Upper lobe of left lung (tissue), 6 donors: ENCODE results near the gene KLF3. TPM values are rescaled to one million over a fixed set of nuclear protein-coding genes. Genes with fewer than 3 reads are reported as not detected.

Experiments used
- ATAC-seq, 2 donors: fragments of 200-7000 bp; cut with Tn5 transposase; one replicate each; pipeline ENCODE4 v1.9.1; 2022; ENCODE audit warnings: mild to moderate bottlenecking in 2 of 2, moderate library complexity in 2 of 2; ENCODE audit not compliant: low FRiP score in 2 of 2
- DNase-seq, 2 donors: peaks; one replicate each; pipeline ENCODE4 v3.0.0-alpha.2; 2019 to 2020
- H3K27ac ChIP-seq, 4 donors: fragments of 200-600 bp; sonication (generic); one replicate each; pipeline ENCODE4 v1.5.1; 2016 to 2019
- H3K27me3 ChIP-seq, 4 donors: fragments of 200-600 bp; sonication (generic); one replicate each; pipeline ENCODE4 v1.5.1; 2017 to 2019
- H3K36me3 ChIP-seq, 4 donors: fragments of 200-600 bp; sonication (generic); one replicate each; pipeline ENCODE4 v1.5.1; 2016 to 2019
- H3K4me1 ChIP-seq, 4 donors: fragments of 200-600 bp; sonication (generic); one replicate each; pipeline ENCODE4 v1.5.1; 2018 to 2019
- H3K4me3 ChIP-seq, 4 donors: fragments of 200-600 bp; sonication (generic); one replicate each; pipeline ENCODE4 v1.5.1; 2017 to 2019; ENCODE audit warnings: mild to moderate bottlenecking in 2 of 4, moderate library complexity in 1 of 4
- H3K9me3 ChIP-seq, 4 donors: fragments of 200-600 bp; sonication (generic); one replicate each; pipeline ENCODE4 v1.5.1; 2018 to 2019
- EP300 ChIP-seq, 4 donors: sonication (generic); formaldehyde crosslinking; IDR thresholded peaks; one replicate each; pipeline ENCODE4 v1.5.1; 2017; ENCODE audit warnings: antibody characterized with exemption in 4 of 4, control low read depth in 2 of 4
- POLR2A ChIP-seq, 4 donors: fragments of 450-650 bp; IDR thresholded peaks; one replicate each; pipeline ENCODE4 v1.5.1; 2016 to 2017; ENCODE audit warnings: antibody characterized with exemption in 4 of 4, mild to moderate bottlenecking in 2 of 4
- POLR2AphosphoS5 ChIP-seq, 2 donors: sonication (generic); formaldehyde crosslinking; IDR thresholded peaks; one replicate each; pipeline ENCODE4 v1.5.1; 2017; ENCODE audit warnings: antibody characterized with exemption in 2 of 2
- whole genome bisulfite sequencing, 2 donors: methylation state at CpG; one replicate each; pipeline ENCODE4 v1.1.5; 2017 to 2018; 5-methylcytosine and 5-hydroxymethylcytosine counted together
- total RNA-seq, 6 donors: library from RNA; depleted of rRNA in 4 of 6; stranded (reverse); fragments of >200 nt in 4 of 6; gene quantifications; one replicate each; pipeline versions ENCODE4 v1.1.0 to v1.2.1, GENCODE V29; 2016 to 2021
- TF ChIP-seq, protein P1 (sequence below), 6 experiments: fragments of 450-650 bp in 4 of 6; fragments of 200-600 bp in 2 of 6; sonication (generic) in 2 of 6; IDR thresholded peaks; one replicate each; pipeline ENCODE4 v1.5.1; 2016 to 2019; ENCODE audit warnings: antibody characterized with exemption in 6 of 6
- donor health status: DM: no; HTN: no; CAD: no; lungs with moderate emphysema.
- donor health status: DM: no; HTN: yes; CAD: no; lungs with severe emphysema.

Gene KLF3
- total RNA-seq, 6 donors from 2014 or later = 32.5 to 73.9 (median 48.3) TPM

DNA sequence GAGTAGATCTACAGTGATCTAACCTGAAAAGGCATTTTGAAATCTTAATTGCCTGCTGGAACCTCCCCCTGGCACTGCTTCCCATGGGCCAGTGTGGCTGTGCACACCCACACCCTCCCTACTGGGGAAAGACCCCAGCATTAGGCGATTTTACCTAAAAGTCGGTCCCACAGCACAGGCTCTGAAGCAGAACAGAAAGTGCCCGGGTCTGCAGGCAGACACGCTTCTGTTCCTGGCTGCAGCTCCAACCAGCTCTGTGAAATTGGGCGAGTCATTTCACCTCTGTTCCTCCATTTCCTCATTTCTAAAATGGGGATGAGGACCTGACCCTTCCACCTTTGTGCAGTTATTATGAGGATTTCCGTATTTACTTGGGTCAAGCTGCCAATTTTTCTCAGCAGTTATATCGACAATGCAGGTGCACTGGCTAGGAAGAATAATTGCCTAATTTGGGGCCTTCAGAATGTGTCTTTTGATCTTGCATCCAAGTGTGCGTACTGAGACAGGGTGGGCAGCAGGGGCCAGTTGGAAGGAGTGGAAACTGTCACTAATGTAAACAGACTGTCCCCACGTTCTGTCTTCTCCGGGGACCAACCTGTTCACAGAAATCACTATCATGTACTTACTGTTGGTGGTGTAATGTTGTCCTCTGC is 7.1 kb downstream of the KLF3 start:
- peak in 1 of 2 donors; percentile 62 for DNase-seq
- peak in 1 of 2 donors; percentile 1 for ATAC-seq

DNA sequence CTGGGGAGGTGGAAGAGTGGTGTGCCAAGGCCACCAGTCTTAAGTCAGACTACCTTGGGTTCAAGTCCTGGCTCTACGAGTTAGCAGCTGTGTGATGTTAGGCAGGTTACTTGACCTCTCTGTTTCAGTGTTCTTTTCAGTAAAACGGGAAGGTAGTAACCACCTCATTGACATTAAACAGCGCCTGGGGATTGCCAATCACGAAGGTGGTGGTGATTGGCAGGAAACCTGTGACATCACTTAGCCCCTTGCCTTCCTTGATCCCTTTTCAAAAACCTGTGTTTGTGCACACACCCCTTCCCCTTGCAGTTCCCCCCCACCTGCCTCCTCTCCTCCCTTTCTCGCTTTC is 7.6 kb downstream of the KLF3 start:
- ATAC-seq (no peak), DNase-seq (no peak)
- TF ChIP-seq POLR2AphosphoS5 (IDR thresholded peaks at IDR 0.05) = no peak
- TF ChIP-seq, protein P1, sequence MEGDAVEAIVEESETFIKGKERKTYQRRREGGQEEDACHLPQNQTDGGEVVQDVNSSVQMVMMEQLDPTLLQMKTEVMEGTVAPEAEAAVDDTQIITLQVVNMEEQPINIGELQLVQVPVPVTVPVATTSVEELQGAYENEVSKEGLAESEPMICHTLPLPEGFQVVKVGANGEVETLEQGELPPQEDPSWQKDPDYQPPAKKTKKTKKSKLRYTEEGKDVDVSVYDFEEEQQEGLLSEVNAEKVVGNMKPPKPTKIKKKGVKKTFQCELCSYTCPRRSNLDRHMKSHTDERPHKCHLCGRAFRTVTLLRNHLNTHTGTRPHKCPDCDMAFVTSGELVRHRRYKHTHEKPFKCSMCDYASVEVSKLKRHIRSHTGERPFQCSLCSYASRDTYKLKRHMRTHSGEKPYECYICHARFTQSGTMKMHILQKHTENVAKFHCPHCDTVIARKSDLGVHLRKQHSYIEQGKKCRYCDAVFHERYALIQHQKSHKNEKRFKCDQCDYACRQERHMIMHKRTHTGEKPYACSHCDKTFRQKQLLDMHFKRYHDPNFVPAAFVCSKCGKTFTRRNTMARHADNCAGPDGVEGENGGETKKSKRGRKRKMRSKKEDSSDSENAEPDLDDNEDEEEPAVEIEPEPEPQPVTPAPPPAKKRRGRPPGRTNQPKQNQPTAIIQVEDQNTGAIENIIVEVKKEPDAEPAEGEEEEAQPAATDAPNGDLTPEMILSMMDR (IDR thresholded peaks at IDR 0.05) = no peak
- no peak for TF ChIP-seq EP300 (IDR thresholded peaks at IDR 0.05)
- TF ChIP-seq POLR2A (IDR thresholded peaks at IDR 0.05) = no peak
- no peaks in the 10 kb centered on the region for H3K27me3 ChIP-seq
- no peaks in the 10 kb centered on the region for H3K36me3 ChIP-seq
- peak overlapping the region; percentile 79 to 100 (median 97) for H3K27ac ChIP-seq
- peaks cover 86 to 97% (median 92%) of the 10 kb centered on the region in 4 donors for H3K4me1 ChIP-seq
- peak overlapping the region in 1 of 4 donors; percentile 13 for H3K4me3 ChIP-seq
- 46 to 55% methylated on average over 5 of the region's 5 CpGs for WGBS, 2 donors
- H3K9me3 ChIP-seq = no peaks in the 10 kb centered on the region

More for the DNA sequence above, 7.1 kb downstream of the KLF3 start:
- H3K27me3 ChIP-seq = no peaks in the 10 kb centered on the region
- no peaks in the 10 kb centered on the region for H3K36me3 ChIP-seq
- peak overlapping the region; percentile 79 to 100 (median 97) for H3K27ac ChIP-seq
- 20 to 22% methylated on average over 8 to 10 of the region's 10 CpGs for WGBS, 2 donors
- TF ChIP-seq EP300 (IDR thresholded peaks at IDR 0.05) = no peak
- peak in 1 of 2 donors; percentile 17 for TF ChIP-seq POLR2AphosphoS5 (IDR thresholded peaks at IDR 0.05)
- peak in 1 of 4 donors; percentile 28 for TF ChIP-seq POLR2A (IDR thresholded peaks at IDR 0.05)
- TF ChIP-seq, protein P1 (IDR thresholded peaks at IDR 0.05) = no peak
- peak overlapping the region in 2 of 4 donors; percentile 13 to 20 for H3K4me3 ChIP-seq
- H3K4me1 ChIP-seq = peaks cover 84 to 98% (median 93%) of the 10 kb centered on the region in 4 donors
- H3K9me3 ChIP-seq = no peaks in the 10 kb centered on the region

DNA sequence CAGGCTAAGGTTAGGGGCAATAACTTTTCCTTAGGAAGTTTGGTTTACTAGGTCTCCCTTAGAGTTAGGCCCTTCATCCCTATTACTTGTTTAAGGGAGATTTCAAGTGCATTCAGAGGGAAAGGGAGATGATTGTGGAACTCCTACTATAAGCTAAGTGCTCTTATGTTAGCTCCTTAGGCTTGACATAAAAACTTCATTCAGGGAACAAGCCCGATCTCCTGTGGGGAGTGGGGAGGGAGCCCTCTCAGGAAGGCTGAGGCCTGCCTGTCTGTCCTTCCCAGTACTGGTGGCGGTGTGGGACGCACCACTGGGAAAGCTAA is 8.0 kb downstream of the KLF3 start:
- Histone ChIP-seq H3K36me3 (no peaks in the 10 kb centered on the region), H3K27ac (peak overlapping the region; percentile 79 to 100 (median 97)), H3K4me3 (peak overlapping the region in 1 of 4 donors; percentile 13), H3K27me3 (no peaks in the 10 kb centered on the region), H3K4me1 (peaks cover 82 to 98% (median 92%) of the 10 kb centered on the region in 4 donors), H3K9me3 (no peaks in the 10 kb centered on the region)
- DNase-seq (no peak), ATAC-seq (no peak)
- WGBS, 2 donors = 49 to 54% methylated on average over 3 of the region's 3 CpGs
- no peak for TF ChIP-seq POLR2A (IDR thresholded peaks at IDR 0.05)
- TF ChIP-seq, protein P1 (IDR thresholded peaks at IDR 0.05) = no peak
- TF ChIP-seq POLR2AphosphoS5 (IDR thresholded peaks at IDR 0.05) = no peak
- TF ChIP-seq EP300 (IDR thresholded peaks at IDR 0.05) = no peak

DNA sequence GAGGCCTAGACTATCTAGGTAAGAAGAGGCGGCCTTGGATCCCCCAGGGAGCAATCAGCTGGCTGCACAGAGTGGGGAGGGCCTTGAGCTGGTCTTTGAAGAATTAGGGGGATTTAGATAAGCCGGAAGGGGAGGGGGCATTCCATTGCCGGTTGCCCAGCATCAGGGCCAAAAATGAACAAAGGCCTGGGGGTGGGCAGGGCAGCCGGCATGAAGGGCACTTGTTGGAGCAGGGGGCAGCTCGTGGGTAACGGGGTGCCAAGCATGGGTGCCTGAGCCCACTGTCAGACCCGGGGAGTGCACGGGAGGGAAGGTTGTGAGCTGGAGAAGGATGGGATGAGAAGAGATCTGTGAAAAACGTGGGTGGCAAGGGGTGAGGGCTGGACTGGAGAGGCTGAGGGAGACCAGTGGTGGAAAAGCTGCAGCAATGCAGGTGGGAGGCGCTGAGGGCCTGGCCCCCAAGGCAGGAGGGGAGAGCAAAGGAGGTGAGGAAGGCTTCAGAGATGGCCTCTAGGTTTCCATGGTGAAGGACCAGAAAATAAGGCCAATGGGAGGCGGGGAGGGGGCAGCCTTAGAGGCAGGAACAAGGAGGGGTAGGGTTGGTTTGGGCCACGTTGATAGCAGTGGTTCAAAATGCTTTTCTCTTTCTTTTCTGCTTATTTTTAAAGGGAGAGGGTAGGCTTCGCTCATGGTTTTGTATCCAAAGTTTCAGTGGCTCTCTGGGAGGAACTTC is 8.6 kb downstream of the KLF3 start:
- DNase-seq = peak in 1 of 2 donors; percentile 38
- no peaks in the 10 kb centered on the region for H3K9me3 ChIP-seq
- TF ChIP-seq, protein P1 (IDR thresholded peaks at IDR 0.05) = no peak
- TF ChIP-seq EP300 (IDR thresholded peaks at IDR 0.05) = no peak
- TF ChIP-seq POLR2A (IDR thresholded peaks at IDR 0.05) = no peak
- TF ChIP-seq POLR2AphosphoS5 (IDR thresholded peaks at IDR 0.05) = no peak
- peaks cover 83 to 99% (median 94%) of the 10 kb centered on the region in 4 donors for H3K4me1 ChIP-seq
- H3K27ac ChIP-seq = peak overlapping the region; percentile 79 to 100 (median 97)
- H3K4me3 ChIP-seq = peak overlapping the region in 1 of 4 donors; percentile 13
- ATAC-seq = peak in 1 of 2 donors; percentile 1
- H3K27me3 ChIP-seq = no peaks in the 10 kb centered on the region
- no peaks in the 10 kb centered on the region for H3K36me3 ChIP-seq
- 43 to 59% methylated on average over 12 to 13 of the region's 13 CpGs for WGBS, 2 donors
